Gastroesophageal sphincter (tissue), 3 donors: ENCODE results near the gene PLXDC2.

Experiments
- POLR2A ChIP-seq, 2 donors: fragments of 450-650 bp; IDR thresholded peaks; one replicate each; pipeline ENCODE4 v1.6.1; 2017; ENCODE audit warnings: antibody characterized with exemption in 2 of 2, mild to moderate bottlenecking in 2 of 2, moderate library complexity in 1 of 2
- POLR2AphosphoS5 ChIP-seq: sonication (generic); formaldehyde crosslinking; IDR thresholded peaks from one replicate; pipeline ENCODE4 v1.6.1; 2017; ENCODE audit warnings: antibody characterized with exemption
- TF ChIP-seq, protein P1 (sequence below), 4 experiments: fragments of 200-600 bp in 2 of 4; fragments of 450-650 bp in 2 of 4; sonication (generic) in 1 of 4; IDR thresholded peaks; one replicate each; pipeline ENCODE4 v1.5.1; 2017 to 2019; ENCODE audit warnings: antibody characterized with exemption in 4 of 4, mild to moderate bottlenecking in 2 of 4, moderate library complexity in 2 of 4

DNA sequence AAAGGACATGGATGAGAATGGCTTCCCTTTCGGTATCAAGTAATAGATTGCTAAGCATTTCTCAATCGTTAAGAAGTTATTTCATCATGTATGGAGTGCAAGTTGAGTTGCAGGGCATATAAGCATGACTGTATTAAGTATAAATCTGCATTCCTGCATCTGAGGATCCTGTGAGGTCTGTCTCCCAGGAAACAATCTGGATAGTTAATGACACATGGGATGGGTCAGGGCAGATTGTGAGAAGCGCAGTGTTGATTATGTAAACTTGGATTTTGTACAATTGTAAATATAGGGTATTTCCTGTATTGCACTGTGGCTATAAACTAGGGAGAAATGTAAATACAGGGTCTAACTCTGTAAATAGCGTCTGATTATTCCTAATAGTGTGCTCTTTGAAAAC, 102.6 kb downstream of the PLXDC2 start:
- TF ChIP-seq POLR2AphosphoS5 (no peak), POLR2A (IDR thresholded peaks at IDR 0.05) (no peak)
- TF ChIP-seq, protein P1, sequence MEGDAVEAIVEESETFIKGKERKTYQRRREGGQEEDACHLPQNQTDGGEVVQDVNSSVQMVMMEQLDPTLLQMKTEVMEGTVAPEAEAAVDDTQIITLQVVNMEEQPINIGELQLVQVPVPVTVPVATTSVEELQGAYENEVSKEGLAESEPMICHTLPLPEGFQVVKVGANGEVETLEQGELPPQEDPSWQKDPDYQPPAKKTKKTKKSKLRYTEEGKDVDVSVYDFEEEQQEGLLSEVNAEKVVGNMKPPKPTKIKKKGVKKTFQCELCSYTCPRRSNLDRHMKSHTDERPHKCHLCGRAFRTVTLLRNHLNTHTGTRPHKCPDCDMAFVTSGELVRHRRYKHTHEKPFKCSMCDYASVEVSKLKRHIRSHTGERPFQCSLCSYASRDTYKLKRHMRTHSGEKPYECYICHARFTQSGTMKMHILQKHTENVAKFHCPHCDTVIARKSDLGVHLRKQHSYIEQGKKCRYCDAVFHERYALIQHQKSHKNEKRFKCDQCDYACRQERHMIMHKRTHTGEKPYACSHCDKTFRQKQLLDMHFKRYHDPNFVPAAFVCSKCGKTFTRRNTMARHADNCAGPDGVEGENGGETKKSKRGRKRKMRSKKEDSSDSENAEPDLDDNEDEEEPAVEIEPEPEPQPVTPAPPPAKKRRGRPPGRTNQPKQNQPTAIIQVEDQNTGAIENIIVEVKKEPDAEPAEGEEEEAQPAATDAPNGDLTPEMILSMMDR (IDR thresholded peaks at IDR 0.05) = no peak
